GM12874 (cell line): ENCODE measurements around the gene CEP70.

ENCODE experiments used
- TF ChIP-seq, protein P1 (sequence below): IDR thresholded peaks from 2 replicates; pipeline ENCODE4 v1.5.1; 2011; ENCODE audit warnings: low read depth, mild to moderate bottlenecking, control low read depth, low read length, moderate library complexity; ENCODE audit not compliant: insufficient read depth

The CEP70 gene

DNA sequence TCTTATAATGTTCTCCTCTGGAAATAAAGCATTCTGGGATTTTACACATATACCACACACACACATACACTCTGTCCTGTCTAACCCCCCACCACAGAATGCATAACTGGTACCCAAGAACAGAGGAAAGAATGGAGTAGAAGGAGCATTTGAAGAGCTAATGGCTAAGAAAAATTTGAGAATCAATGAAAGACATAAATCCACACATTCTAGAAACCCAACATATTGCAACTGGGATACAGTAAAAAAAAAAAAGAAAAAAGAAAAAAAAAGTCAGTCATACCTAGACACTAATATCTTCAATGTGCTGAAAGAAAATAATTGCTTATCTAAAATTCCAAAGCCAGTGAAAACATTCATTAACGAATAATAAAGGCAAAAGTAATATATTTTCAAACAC is 20.9 kb downstream of the CEP70 start:
- TF ChIP-seq, protein P1, sequence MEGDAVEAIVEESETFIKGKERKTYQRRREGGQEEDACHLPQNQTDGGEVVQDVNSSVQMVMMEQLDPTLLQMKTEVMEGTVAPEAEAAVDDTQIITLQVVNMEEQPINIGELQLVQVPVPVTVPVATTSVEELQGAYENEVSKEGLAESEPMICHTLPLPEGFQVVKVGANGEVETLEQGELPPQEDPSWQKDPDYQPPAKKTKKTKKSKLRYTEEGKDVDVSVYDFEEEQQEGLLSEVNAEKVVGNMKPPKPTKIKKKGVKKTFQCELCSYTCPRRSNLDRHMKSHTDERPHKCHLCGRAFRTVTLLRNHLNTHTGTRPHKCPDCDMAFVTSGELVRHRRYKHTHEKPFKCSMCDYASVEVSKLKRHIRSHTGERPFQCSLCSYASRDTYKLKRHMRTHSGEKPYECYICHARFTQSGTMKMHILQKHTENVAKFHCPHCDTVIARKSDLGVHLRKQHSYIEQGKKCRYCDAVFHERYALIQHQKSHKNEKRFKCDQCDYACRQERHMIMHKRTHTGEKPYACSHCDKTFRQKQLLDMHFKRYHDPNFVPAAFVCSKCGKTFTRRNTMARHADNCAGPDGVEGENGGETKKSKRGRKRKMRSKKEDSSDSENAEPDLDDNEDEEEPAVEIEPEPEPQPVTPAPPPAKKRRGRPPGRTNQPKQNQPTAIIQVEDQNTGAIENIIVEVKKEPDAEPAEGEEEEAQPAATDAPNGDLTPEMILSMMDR: no peak

DNA sequence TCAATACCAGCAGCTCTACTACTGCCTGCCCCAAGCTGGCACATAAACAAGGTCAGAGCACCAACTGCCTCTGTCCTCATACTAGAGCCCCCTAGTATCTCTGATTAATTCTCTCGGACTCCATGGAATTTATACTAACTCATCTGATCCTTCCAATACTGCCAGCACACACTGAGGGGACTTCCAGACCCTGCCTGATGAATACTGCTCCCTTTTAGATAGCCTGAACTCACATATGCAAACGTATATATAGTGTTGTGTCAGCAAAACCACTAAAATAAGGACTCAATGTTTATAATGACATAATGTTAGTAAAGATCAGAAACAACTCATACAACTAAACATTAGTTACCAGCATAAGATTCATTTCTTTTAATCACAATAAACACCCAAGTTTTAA is 25.0 kb downstream of the CEP70 start:
- TF ChIP-seq, protein P1: no peak

DNA sequence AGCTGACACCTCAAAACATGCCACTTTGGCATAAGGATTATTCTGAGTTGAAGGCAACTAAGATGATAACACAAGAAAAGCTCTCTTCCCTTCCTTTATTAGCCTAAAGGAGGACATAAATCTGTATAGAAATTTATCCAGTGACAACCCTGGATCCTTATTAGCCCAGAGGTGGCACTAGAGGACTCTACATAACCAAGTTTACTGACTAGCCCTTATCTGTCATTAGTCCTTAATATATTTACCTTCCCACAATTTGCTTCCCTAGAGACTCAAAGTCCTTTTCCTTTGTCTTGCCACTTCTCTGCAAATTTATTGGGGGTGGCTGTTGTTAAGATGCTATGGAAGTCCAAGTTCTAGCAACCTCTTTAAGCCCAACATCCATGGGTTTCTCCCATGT is 26.7 kb downstream of the CEP70 start:
- TF ChIP-seq, protein P1: no peak

DNA sequence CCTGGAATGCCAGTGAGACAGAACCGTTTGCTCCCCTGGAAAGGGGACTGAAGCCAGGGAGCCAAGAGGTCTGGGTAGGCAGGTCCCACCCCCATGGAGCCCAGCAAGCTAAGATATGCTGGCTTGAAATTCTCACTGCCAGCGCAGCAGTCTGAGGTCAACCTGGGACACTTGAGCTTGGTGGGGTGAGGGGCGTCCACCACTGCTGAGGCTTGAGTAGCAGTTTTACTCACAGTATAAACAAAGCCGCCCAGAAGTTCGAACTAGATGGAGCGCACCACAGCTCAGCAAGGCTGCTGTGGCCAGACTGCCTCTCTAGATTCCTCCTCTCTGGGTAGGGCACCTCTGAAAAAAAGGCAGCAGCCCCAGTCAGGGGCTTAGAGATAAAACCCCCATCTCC is 33.6 kb downstream of the CEP70 start:
- TF ChIP-seq, protein P1: no peak

DNA sequence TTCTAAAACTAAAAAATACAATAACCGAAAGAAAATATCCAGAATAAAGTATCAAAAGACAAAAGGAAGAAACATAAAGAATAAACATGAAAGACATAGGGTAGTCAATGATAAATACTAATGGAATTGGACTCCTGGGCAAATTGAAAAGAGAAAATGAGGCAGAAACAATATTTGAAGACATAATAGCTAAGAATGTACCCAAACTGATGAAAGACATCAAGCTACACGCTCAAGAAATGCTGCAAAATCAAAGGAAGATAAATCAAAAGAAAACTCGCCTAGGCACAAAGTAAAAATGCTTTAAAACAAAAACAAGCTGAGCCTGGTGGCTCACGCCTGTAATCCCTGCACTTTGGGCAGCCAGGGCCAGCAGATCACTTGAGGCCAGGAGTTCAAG is 34.9 kb downstream of the CEP70 start:
- TF ChIP-seq, protein P1: no peak

DNA sequence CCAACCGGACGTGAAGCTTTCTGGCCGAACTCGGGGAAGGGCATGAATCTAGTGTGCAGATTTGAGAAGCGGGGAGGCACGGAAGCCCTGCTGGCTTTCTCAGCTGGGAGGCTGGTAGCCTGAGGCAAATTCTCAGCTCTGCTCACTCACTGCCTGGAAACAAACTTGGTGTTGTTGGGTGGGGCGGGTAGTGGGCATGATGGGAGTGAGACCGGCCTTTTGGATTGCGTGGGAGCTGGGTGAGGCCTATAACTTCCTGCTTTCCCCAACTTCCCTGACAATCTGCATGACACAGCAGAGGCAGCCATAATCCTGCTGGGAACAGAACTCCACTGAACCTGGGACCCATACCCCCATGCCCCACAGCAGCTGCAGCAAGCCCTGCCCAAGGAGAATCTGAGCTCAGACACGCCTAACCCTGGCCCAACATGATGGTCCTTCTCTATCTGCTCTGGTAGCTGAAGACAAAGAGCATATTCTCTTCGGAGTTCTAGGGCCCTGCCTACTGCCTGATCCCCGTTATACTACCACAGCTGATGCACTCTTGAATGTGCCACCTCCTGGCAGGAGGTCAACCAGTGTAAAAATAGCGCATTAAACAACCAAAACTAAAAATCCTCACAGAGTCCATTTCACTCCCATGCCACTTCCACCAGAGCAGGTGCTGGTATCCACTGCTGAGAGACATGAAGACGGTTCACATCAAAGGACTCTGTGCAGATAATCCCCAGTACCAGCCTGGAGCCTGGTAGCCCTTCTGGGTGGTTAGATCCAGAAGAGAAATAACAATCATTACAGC is 44.7 kb downstream of the CEP70 start:
- TF ChIP-seq, protein P1: no peak

DNA sequence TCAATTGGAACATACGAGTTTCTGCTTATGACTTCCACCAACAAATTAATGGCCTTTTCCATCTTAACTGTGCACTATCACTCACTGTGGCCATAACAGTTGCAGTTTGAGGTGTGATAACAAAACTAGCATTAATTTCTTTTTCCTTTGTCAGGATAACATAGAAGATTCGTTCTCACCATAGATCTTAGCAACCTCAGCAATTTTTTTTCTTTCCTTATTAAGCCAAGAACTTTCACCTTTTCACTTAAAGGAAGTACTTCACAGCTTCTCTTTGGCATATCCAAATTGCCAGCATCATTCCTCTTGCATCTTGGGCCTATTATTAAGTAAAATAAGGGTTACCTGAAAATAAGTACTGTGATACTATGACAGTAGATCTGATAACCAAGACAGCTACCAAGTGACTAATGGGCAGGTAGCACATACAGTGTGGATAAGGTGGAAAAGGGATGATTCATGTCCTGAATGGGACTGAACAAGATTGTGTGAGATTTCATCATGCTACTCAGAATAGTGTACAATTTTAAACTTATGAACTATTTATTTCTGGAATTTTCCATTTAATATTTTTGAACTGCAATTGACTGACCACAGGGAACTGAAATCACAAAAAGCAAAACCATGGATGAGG is 46.6 kb downstream of the CEP70 start:
- TF ChIP-seq, protein P1: no peak
